ENCODE results near the gene OR51T1. TPM values are rescaled to one million over a fixed set of nuclear protein-coding genes. Genes with fewer than 3 reads are reported as not detected.

The OR51T1 gene
- total and polyA plus RNA-seq, 4 donors = not detected

DNA sequence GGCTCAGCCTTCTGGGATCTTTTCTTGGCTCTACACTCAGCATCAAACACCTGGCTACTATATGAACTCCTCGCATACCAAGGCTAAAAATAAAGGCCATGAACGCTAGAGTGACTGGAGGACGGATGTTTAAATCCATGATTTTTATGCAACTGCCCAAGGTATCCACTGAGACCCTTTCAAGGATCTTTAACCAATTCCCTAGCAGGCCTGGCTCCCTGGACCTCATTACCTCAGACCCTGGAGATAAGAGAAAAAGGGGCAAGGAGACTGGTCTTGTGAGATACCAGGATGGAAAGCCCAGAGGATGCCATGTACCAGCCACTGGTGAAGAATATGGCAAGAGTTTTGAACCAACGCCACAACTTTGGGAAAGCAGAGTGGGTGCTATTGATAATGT lies 37.5 kb downstream of the OR51T1 start, which contains the start of gene OR51G2:
TSS of gene OR51G2 (minus strand) at position 101 of the 400 bp plus-strand sequence. CDS start 3,687 bp downstream, outside the sequence.
- H3K4me3 ChIP-seq (ENCODE audit: low read length in 2 of 2) = no peak within 1 kb of the TSS
- no peaks in the 10 kb centered on the region for H3K36me3 ChIP-seq (ENCODE audit: control insufficient read depth in 1 of 2, insufficient read depth in 2 of 2, low read length in 1 of 2)
- H3K27ac ChIP-seq (ENCODE audit: low read depth in 1 of 2, low read length in 2 of 2) = no peak within 1 kb of the TSS
- WGBS, 2 donors = 66 to 71% methylated on average over 4 of the region's 4 CpGs
- intact Hi-C loops (cut with DNase I) = no loop called here
- H3K9me3 ChIP-seq (ENCODE audit: control insufficient read depth, low read length) = no peaks in the 10 kb centered on the region
- H3K4me1 ChIP-seq (ENCODE audit: control insufficient read depth in 1 of 2, insufficient read depth in 2 of 2, low read length in 2 of 2) = no peaks in the 10 kb centered on the region
- DNase-seq = no peak
- no peak for ATAC-seq (ENCODE audit: low FRiP score)
- H3K27me3 ChIP-seq (ENCODE audit: control insufficient read depth in 1 of 2, insufficient read depth in 2 of 2, low read length in 1 of 2) = no peaks in the 10 kb centered on the region

DNA sequence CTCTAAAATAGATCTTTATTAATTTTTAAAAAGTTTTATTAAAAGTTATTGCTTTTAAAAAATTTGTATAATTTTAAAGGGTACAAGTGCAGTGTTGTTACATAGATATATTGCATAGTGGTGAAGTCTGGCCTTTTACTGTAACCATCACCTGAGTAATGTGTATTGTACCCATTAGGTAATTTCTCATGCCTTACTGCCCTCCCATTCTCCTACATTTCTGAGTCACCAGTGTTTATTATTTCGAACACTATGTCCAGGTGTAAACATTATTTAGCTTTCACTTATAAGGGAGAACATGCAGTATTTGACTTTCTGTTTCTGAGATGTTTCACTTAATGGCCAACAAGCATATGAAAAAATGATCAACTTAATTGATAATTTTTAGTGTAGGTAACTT lies 40.1 kb downstream of the OR51T1 start:
- Histone ChIP-seq H3K4me1 (ENCODE audit: control insufficient read depth in 1 of 2, insufficient read depth in 2 of 2, low read length in 2 of 2) (no peaks in the 10 kb centered on the region), H3K36me3 (ENCODE audit: control insufficient read depth in 1 of 2, insufficient read depth in 2 of 2, low read length in 1 of 2) (no peaks in the 10 kb centered on the region), H3K4me3 (ENCODE audit: low read length in 2 of 2) (no peak overlapping the region), H3K9me3 (ENCODE audit: control insufficient read depth, low read length) (no peaks in the 10 kb centered on the region), H3K27ac (ENCODE audit: low read depth in 1 of 2, low read length in 2 of 2) (no peak overlapping the region), H3K27me3 (ENCODE audit: control insufficient read depth in 1 of 2, insufficient read depth in 2 of 2, low read length in 1 of 2) (no peaks in the 10 kb centered on the region)
- intact Hi-C loops (cut with DNase I) = no loop called here
- WGBS, 2 donors = 72 to 86% methylated on average over 1 of the region's 1 CpG
- ATAC-seq (ENCODE audit: low FRiP score) = no peak
- DNase-seq = no peak

DNA sequence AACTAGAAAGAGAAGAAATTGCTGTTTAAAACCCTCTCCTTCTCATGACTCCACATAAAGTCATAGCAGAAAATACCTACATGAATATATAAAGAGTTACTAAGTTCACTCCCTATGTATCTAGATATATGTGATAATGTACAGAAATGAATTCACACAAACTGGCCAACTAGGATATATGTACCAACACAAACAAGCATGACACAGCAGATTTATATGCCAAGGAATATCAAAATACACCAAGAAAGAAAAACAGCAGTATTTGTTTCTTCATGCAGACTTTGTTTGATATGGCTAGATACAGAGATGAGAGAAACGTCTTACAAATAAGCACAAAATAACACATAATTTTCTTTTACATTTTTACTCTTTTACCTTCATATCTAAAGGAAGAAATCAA lies 40.6 kb downstream of the OR51T1 start:
- no peak for DNase-seq
- no peaks in the 10 kb centered on the region for H3K4me1 ChIP-seq (ENCODE audit: control insufficient read depth in 1 of 2, insufficient read depth in 2 of 2, low read length in 2 of 2)
- H3K4me3 ChIP-seq (ENCODE audit: low read length in 2 of 2) = no peak overlapping the region
- intact Hi-C loops (cut with DNase I) = no loop called here
- ATAC-seq (ENCODE audit: low FRiP score) = no peak
- no peak overlapping the region for H3K27ac ChIP-seq (ENCODE audit: low read depth in 1 of 2, low read length in 2 of 2)
- no peaks in the 10 kb centered on the region for H3K36me3 ChIP-seq (ENCODE audit: control insufficient read depth in 1 of 2, insufficient read depth in 2 of 2, low read length in 1 of 2)
- H3K9me3 ChIP-seq (ENCODE audit: control insufficient read depth, low read length) = no peaks in the 10 kb centered on the region
- WGBS, 2 donors = 20 to 27% methylated on average over 1 of the region's 1 CpG
- no peaks in the 10 kb centered on the region for H3K27me3 ChIP-seq (ENCODE audit: control insufficient read depth in 1 of 2, insufficient read depth in 2 of 2, low read length in 1 of 2)

DNA sequence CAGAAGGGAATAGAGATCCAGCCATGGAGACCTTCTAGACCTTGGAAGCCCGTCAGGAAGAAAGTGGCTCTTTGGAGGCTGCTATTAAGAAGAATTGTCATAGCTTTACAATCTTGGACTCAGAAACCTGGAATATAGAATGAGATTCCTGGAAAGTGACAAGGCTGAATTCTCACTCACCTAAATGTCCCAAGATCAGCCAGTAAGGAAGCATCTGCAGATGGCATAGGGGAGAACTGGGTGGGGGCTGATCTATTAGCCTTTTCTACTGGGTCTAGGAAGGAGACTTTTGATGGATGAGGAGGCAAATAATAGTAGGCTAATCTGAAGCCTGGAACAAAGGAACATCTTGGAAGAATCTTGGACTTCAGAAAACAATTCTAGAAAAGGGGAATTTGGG lies 42.5 kb downstream of the OR51T1 start, which contains the start of gene OR51G1:
TSS of gene OR51G1 (minus strand) at position 101 of the 400 bp plus-strand sequence. CDS start at position 101, 0 bp downstream.
- H3K36me3 ChIP-seq (ENCODE audit: control insufficient read depth in 1 of 2, insufficient read depth in 2 of 2, low read length in 1 of 2) = no peaks in the 10 kb centered on the region
- H3K27me3 ChIP-seq (ENCODE audit: control insufficient read depth in 1 of 2, insufficient read depth in 2 of 2, low read length in 1 of 2) = no peaks in the 10 kb centered on the region
- H3K4me3 ChIP-seq (ENCODE audit: low read length in 2 of 2) = no peak within 1 kb of the TSS
- no peak for DNase-seq
- 76 to 77% methylated on average over 1 of the region's 1 CpG for WGBS, 2 donors
- H3K4me1 ChIP-seq (ENCODE audit: control insufficient read depth in 1 of 2, insufficient read depth in 2 of 2, low read length in 2 of 2) = no peaks in the 10 kb centered on the region
- no peaks in the 10 kb centered on the region for H3K9me3 ChIP-seq (ENCODE audit: control insufficient read depth, low read length)
- no peak for ATAC-seq (ENCODE audit: low FRiP score)
- intact Hi-C loops (cut with DNase I) = no loop called here
- H3K27ac ChIP-seq (ENCODE audit: low read depth in 1 of 2, low read length in 2 of 2) = no peak within 1 kb of the TSS

DNA sequence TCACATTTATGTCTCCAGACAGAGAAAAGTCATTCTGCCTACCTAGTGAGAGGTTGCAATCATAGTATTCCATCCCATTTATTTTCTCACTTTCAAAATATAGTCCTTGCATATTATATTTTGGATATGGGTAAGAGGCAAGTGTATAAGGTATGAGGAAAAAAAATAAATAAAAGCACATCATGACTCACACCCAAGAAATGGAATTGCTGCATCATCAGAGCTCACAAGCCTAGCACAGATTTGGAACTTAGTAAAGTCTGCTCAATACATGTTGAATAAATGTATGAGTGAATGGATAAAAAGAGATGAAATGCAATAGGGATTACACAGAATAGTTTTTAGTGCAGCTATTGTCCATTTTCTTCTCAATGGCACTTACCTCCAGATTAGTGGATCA lies 44.9 kb downstream of the OR51T1 start:
- intact Hi-C loops (cut with DNase I) = no loop called here
- H3K27me3 ChIP-seq (ENCODE audit: control insufficient read depth in 1 of 2, insufficient read depth in 2 of 2, low read length in 1 of 2) = no peaks in the 10 kb centered on the region

More for the DNA sequence above, 44.9 kb downstream of the OR51T1 start:
- no peak overlapping the region for H3K27ac ChIP-seq (ENCODE audit: low read depth in 1 of 2, low read length in 2 of 2)
- ATAC-seq (ENCODE audit: low FRiP score) (no peak), DNase-seq (no peak)
- no peaks in the 10 kb centered on the region for H3K9me3 ChIP-seq (ENCODE audit: control insufficient read depth, low read length)
- no peaks in the 10 kb centered on the region for H3K36me3 ChIP-seq (ENCODE audit: control insufficient read depth in 1 of 2, insufficient read depth in 2 of 2, low read length in 1 of 2)
- H3K4me1 ChIP-seq (ENCODE audit: control insufficient read depth in 1 of 2, insufficient read depth in 2 of 2, low read length in 2 of 2) = no peaks in the 10 kb centered on the region
- no peak overlapping the region for H3K4me3 ChIP-seq (ENCODE audit: low read length in 2 of 2)

Other genes with a start within 250 kb of the OR51T1 start
- gene OR51D1, start 244.4 kb upstream of the OR51T1 start, total RNA-seq = not detected
- gene OR51D1, start 244.4 kb upstream of the OR51T1 start, polyA plus RNA-seq = not detected
- under 1 TPM; 0.54 to 0.78 TPM for gene OR51E1, start 237.9 kb upstream of the OR51T1 start, total RNA-seq
- gene OR51E1, start 237.9 kb upstream of the OR51T1 start, polyA plus RNA-seq = not detected
- gene OR51E2, start 184.0 kb upstream of the OR51T1 start, total RNA-seq = 1 to 10 TPM in 1 of 2 donors, under 1 TPM in 1; 0.51 to 1.2 TPM
- not detected for gene OR51E2, start 184.0 kb upstream of the OR51T1 start, polyA plus RNA-seq
- gene MMP26, start 177.1 kb upstream of the OR51T1 start, total RNA-seq = not detected
- gene MMP26, start 177.1 kb upstream of the OR51T1 start, polyA plus RNA-seq = not detected
- gene OR51F1, start 112.0 kb upstream of the OR51T1 start, total RNA-seq = not detected
- gene OR51F1, start 112.0 kb upstream of the OR51T1 start, polyA plus RNA-seq = not detected
- not detected for gene OR52R1, start 77.5 kb upstream of the OR51T1 start, total RNA-seq
- not detected for gene OR52R1, start 77.5 kb upstream of the OR51T1 start, polyA plus RNA-seq
- not detected for gene OR51F2, start 60.6 kb upstream of the OR51T1 start, total RNA-seq
- under 1 TPM in 1 of 2 donors, not detected in 1; 0.50 TPM for gene OR51F2, start 60.6 kb upstream of the OR51T1 start, polyA plus RNA-seq
- gene OR51S1, start 32.7 kb upstream of the OR51T1 start, total RNA-seq = not detected
- not detected for gene OR51S1, start 32.7 kb upstream of the OR51T1 start, polyA plus RNA-seq
- not detected for gene OR51A7, start 21.9 kb downstream of the OR51T1 start, total RNA-seq
- gene OR51A7, start 21.9 kb downstream of the OR51T1 start, polyA plus RNA-seq = not detected
- not detected for gene OR51G2, start 37.5 kb downstream of the OR51T1 start, total RNA-seq
- gene OR51G2, start 37.5 kb downstream of the OR51T1 start, polyA plus RNA-seq = not detected
- gene OR51G1, start 42.4 kb downstream of the OR51T1 start, total RNA-seq = not detected
- not detected for gene OR51G1, start 42.4 kb downstream of the OR51T1 start, polyA plus RNA-seq
- gene OR51A4, start 65.7 kb downstream of the OR51T1 start, total RNA-seq = not detected
- not detected for gene OR51A4, start 65.7 kb downstream of the OR51T1 start, polyA plus RNA-seq
- not detected for gene OR51A2, start 73.8 kb downstream of the OR51T1 start, total RNA-seq
- not detected for gene OR51A2, start 73.8 kb downstream of the OR51T1 start, polyA plus RNA-seq
- not detected for gene OR51L1, start 113.0 kb downstream of the OR51T1 start, total RNA-seq
- not detected for gene OR51L1, start 113.0 kb downstream of the OR51T1 start, polyA plus RNA-seq
- gene OR52J3, start 164.6 kb downstream of the OR51T1 start, total RNA-seq = not detected
- not detected for gene OR52J3, start 164.6 kb downstream of the OR51T1 start, polyA plus RNA-seq
- not detected for gene OR52E2, start 177.7 kb downstream of the OR51T1 start, total RNA-seq
- not detected for gene OR52E2, start 177.7 kb downstream of the OR51T1 start, polyA plus RNA-seq
- gene OR52E1, start 187.7 kb downstream of the OR51T1 start, total RNA-seq = not detected
- not detected for gene OR52E1, start 187.7 kb downstream of the OR51T1 start, polyA plus RNA-seq